HG03060 (cell line): ENCODE measurements around the gene TDP1.
"Not testable (repeated sequence)": the region's sequence is repeated elsewhere in the genome, so short reads cannot be mapped to it uniquely, and the experiment has no call there.

Experiments used
- ATAC-seq: cut with Tn5 transposase; IDR thresholded peaks from one replicate; pipeline ENCODE4 v1.9.1; 2021; ENCODE audit warnings: low read depth, moderate number of reproducible peaks; ENCODE audit not compliant: unreplicated experiment

TDP1 gene

DNA sequence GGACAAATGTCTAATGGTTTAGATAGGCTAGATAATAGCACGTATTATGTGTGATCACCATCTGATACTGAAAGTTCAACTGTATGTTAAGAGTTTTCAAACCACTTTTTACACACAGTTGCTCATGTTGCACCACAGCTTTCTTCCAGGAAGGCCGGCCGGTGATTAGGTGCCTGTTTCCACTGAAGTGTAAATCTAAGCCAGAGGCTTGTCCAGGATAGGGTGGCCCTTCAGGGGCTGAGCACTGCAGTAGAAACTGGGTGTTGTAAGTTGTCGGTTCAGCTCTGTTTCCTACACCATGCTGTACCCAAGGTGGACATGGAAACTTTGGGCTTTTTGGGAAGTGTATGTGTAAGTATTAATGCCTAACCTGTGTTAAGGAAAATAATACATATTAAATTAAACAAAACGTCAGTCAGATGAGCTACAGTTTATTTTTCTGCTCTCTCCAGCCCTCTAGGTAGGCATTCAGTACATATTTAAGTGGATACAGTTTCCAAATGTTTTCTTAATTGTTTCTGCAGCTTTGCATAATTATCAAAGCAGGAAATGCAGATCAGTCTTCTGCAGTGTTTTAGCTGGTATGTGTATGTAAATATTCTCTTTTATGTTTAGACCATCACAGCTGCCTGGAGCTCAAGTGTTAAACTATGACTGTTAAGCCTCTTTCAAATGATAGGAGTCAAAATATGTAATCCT lies 30.9 kb downstream of the TDP1 start:
- ATAC-seq, result no peak

DNA sequence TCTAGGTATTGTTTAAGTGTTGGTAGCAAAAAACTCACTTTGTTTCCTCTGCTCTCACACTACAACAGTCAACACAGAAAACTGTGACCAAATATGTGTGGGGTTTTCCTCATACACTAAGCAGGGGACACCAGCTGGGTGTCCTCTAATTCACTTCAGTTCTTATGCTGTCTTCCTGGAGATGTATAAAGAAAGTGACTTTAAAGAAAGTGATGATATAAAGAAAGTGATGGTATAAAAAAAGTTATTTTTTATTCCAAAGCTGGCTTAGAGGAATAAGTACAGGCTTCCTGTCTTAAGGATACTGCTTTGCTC lies 31.4 kb downstream of the TDP1 start:
- no peak for ATAC-seq

DNA sequence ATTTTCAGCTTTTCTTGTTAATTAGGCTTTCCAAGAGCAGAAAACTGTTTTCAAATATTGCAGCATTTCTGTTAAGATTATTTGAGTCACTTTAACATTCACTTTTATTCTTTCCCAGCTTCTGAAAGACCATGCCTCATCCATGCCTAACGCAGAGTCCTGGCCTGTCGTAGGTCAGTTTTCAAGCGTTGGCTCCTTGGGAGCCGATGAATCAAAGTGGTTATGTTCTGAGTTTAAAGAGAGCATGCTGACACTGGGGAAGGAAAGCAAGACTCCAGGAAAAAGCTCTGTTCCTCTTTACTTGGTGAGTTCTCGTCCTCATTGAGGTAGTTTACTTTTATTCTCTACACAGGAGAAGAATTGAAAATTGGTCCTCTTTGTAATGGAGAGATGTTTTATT lies 33.1 kb downstream of the TDP1 start:
- no peak for ATAC-seq

DNA sequence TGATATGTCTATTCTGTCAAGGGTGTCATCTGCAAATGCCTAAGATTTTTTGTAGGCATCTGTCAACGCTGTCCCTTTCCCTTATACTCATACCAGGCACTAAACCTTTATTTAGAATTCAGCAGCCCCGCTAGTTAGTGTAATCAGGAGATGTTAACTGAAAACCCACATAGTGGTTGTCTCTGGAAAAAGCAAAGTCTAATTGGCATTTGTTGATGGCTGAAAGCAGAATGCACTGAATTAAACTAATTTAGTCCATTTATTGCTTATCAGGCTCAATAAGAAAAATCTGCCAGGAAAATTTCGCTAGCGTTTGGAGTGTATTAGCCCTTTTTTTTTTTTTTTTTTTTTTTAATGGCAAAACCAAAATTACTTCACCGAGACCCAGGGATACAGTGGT lies 34.5 kb downstream of the TDP1 start:
- no peak for ATAC-seq

DNA sequence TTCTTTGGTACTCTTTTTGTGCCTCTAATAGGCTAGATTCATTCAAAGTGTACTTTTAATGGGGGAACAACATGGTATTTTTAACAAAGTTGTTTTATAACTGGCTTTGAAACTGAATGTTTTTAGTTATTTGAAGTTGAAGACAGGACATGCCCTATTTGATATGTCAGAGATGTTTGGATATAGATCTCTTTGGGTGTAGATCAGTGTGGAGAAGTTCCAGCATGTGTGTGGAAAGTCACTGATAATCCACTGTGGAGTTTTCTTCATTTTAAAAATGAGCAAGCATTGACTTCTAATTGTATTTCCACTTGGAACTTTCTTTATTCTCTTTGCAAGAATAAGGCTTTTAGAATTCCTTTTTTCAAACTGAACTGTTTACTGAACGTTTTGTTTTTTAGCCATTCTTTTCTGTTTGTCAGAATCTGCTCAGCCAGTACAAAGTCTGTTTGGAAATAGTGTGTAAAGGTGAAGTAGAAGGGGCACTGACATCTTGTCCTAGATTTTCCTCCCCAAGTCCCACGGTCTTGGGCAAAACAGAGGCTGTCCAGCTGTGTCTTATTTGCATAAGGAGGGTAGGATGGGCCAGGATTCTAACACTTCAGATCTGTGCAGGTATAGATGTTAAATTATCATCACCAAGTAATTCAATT lies 35.0 kb downstream of the TDP1 start:
- no peak for ATAC-seq

DNA sequence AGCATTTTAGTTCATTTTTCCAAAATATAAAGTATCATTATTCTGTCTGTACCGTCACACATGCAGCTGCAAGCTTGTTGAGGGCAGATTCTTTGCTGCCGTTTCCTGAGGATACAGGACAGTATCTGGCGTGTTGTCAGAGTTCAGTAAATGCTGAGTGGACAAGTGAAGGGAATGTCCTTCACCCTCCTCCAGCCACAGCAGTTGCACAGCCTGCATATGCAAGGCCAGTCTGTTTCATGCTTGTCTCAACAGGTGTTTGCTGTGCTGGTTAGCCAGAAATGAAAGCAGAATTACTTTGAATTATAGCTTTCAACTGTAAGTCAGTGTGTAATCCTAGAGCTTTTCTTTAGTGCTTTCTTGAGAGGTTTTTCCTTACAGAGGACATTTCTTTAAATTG lies 36.5 kb downstream of the TDP1 start:
- no peak for ATAC-seq

DNA sequence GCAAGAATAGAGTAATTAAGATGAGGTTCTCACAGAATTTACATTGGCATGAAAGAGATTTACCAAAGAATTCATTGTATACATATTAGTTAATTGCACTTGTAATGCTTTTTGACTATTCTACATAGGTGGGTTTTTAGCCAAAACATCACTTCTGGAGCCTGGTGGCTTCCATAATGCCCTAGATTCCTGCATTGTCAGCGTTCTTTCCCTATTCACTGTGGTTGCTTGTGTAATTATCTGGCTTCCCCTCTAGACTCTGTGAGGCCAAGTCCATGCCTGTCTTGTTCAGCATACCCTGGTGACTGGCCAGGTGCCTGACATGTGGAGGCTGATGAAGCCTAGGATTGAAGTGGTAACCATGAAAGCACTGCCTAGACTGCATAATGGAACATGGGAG lies 41.2 kb downstream of the TDP1 start:
- ATAC-seq, result no peak

DNA sequence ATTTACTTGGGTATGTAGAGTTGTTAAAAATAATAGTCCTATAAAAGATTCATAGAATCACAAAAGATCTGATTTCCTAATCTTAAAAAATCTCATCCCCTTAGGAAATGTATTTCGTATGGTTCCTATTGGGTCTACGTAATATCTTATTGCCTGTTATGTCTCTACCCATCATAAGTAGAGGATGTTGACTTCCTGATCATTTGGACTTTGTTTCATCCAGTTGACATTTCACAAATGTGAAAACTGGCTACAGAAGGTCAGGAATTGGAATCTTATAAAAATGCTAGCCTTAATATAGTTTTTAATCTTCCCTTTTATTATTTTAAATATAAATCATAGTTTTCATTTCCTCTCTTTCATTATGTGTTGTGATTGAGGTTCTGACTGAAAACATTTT lies 45.2 kb downstream of the TDP1 start:
- ATAC-seq, result no peak

DNA sequence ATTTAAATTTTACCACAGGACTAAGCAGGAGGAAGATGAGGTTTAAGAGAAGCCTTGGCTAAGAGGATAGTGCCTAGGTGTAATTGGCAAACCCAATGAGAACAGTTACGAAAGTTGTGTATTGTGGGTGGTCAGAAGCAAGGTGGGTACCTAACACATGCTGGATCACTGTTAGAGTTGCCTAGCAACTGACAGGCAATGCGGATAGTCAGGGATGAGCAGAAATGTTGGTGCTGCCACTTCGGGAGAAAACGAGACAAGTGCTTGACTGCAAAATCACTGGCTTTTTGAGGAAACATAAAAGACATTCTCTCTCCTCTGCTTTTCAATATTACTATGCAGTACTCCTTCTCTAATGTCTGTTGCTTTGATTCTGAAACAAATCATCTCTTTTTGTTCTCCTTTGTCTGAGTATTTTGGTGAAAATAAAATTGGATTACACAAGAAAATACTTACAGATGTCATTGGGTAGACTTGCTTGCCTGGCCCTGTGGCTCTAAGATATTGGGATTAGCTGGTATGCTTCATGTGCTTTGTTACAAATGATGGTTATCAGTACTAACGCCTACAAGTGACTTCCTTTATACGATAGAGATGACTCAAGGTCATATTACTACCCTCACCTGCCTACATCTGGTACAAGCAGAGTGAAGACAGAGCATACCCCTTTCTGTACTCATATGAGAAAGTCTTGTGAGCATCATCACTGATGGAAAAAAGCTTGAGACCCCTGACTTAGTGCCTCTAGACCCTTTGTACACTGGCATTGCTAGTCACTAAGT lies 48.0 kb downstream of the TDP1 start:
- ATAC-seq, result no peak

DNA sequence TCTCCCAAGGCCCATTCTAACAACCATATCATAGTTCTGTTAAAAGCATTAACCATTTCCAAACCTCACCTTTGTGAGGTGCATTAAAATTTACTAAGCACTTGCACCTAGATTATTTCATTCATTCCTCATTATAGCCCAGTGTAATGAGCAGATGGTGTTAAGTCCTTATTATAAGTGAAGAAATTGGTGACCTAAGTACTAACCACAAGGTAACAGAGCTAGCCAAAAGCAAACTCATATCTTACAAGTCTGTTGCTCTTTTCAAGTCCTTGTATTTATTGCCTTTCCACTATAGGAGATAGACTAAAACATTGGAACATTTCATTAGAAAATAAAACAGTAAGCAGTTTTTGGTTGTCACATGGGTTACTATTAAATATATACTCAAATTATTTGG lies 49.7 kb downstream of the TDP1 start:
- ATAC-seq, result no peak

DNA sequence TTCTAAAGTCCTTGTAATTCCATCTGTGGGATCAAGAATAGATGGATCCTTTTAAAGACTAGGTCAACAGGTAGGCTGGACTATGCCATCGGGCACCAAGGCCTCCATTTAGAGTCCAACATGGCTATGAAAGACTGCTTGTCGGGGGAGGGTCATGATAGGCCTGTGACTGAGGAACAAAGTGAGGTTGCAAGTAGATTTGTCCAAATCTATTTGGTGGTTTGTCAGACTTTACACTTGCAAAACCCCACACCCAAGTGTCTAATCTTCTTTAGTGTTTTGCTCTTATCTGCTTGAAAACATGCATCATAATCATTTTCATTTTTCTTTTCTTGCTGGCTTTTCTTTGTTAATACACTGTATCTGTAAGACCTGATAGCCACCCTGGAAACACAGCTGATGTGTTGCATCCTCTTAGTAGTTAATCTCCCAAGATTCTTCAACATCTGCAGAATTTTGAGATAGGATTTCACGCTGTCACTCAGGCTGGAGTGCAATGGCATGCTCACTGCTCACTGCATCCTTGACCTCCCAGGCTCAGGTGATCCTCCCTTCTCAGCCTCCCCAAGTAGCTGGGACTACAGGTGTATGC lies 50.3 kb downstream of the TDP1 start:
- no peak for ATAC-seq

DNA sequence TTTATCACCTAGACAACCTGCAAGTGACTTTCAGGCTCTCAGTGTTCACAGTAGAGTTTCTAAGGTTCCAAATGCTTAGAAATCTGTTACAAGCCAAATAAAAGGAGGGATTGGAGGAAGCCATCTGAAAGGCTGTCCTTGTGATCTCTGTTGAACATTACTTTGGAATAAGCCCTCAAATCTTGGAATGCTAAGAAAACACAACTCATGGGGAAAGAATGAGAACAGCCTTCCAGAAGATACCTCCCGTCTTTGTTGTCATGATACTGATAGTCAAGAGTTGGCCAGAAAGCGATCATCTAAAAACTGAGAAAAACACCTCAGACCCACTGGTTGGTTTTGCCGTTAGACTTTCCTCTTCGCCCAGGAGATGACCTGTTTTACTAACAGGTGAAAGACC lies 61.6 kb downstream of the TDP1 start:
- ATAC-seq, result no peak

DNA sequence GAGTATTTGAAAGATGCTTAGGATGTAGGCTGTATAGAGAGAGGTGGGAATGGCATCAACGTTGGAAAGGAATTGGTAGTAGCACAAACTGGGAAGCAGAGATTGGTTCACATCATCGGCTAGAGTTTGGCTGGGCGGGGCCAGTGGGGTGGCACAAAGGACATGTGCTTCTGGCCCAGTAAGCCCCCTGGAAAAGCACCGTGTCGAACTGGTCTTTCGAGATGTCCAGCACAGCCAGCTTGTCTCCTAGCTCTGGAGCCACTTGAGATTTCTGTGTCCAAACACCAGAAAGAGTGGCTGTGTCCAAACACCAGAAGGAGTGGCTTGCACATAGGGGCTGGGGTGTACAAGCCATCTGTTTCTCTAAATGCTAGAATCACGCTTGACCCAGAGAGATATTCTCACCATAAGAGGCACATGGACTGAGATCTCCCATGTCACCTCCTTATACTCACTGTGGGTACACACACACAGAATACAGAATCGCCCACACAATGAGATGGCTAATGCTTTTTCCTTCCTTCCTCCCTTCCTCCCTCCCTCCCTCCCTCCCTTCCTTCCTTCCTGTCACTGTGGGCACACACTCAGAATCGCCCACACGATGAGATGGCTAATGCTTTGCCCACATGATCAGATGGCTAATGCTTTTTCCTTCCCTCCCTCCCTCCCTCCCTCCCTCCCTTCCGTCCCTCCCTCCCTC lies 64.2 kb downstream of the TDP1 start:
- ATAC-seq, result no peak

DNA sequence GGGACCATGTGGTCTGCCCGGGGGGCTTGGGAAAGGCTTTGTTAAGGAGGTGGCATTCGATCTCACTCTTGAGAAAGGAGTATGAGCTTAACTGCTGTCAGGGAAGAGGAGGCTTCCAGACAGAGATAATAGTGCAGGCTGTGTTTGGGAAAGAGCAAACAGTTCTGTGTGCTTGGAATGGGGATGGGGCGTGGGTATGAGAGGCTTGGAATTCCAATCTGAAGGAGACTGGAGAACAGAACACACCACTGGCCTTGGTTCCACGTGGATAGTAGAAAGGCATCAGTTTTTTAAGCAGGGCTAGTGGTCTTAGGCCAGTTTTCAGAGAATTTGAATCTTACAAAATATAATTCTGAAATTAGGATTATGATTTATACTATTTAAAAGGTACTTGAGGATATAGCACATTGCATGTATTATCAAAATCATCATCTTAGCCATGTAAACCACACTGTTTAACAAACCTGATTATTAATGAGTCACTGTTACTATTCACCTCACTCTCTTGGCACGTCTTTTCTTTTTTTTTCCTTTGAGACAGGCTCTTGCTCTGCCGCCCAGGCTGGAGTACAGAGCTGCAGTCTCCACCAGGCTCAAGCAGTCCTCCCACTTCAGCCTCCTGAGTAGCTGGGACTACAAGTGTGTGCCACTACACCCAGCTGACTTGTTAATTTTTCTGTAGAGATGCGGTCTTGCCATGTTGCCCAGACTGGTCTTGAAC lies 67.6 kb downstream of the TDP1 start:
- ATAC-seq, result no peak

DNA sequence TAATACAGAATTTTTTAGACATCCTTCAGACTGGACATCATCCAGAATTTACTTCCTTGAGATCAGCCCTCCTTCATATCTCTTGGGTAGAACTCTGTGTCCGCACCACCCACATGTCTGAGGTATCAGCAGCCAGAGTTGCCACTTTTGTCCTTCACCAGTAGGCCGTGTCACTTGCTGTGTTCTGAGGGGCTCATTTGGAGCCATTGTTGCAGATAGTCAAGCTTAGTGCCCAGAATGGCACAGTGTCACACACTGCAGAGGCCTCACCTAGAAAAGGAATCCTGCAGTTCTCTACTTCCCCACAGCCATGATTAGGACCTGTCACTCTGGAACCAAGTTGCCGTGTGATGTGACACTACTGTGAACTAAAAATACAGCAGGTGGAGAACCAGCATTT lies 69.2 kb downstream of the TDP1 start:
- no peak for ATAC-seq

DNA sequence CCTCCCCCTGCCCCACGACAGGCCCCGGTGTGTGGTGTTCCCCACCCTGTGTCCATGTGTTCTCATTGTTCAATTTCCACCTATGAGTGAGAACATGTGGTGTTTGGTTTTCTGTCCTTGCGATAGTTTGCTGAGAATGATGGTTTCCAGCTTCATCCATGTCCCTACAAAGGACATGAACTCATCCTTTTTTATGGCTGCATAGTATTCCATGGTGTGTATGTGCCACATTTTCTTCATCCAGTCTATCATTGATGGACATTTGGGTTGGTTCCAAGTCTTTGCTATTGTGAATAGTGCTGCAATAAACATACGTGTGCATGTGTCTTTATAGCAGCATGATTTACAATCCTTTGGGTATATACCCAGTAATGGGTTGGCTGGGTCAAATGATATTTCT lies 70.9 kb downstream of the TDP1 start:
- ATAC-seq, result not testable (repeated sequence)

DNA sequence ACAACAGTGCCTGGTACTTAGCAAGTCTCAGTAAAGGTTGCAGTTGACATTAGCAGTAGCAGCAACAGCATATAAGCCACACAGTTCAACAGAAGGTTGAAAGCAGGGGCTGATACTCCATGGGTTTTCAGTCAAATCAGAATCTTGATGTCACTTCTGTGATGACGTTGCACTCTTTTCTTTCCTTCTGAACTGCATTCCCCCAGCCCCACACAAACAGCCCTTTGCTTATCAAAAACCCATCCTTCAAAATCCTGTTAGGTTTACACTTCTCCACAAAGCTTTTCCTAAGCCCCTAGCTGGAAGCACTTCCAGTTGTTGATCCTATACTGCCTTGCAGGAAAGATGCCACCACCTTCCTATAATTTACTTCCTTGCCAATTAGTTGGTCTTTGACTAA lies 72.1 kb downstream of the TDP1 start:
- no peak for ATAC-seq

DNA sequence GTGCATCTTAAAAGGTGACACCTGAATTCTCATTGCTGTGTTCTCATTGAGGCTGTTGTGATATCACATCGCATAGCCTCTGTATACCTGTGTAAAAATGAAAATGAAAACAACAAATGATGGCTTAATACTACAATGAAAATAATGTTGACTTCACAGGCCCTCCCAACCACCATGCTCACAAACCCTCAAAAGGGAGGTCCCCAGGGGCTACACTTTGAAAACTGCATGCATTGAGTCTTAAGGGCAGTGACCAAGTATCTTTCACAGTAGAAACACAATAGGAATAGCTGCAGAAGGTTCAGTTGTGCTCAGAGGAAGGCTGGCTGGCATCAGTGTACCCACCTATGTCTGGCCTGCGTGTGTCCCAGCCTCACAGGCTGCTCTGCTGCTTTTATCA lies 78.4 kb downstream of the TDP1 start:
- ATAC-seq, result no peak

DNA sequence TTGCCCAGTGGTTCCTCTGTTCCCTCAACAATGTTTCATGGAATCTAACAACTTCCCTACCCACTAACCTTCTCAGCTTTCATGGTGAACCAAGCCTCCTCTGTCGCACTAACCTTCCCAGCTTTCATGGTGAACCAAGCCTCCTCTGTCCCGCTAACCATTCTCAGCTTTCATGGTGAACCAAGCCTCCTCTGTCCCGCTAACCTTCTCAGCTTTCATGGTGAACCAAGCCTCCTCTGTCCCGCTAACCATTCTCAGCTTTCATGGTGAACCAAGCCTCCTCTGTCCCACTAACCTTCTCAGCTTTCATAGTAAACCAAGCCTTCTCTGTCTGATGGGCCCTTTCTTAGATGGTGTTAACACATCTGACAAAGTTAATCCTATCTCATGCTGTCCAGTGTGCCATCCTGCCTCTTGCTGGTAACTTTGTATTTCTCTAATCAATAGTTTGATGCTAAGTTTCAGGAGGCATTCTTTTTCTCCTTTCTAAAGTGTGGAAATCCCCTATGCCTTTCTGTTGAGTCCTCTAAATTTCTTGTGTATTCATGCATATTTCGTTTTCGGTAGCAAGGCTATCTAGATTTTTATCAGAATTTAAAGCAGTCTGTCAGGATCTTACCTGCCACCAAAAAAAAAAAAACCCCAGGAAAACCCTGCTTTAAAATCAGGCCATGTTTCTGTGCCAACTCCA lies 79.3 kb downstream of the TDP1 start:
- ATAC-seq, result no peak
